CD4-positive, alpha-beta T cell treated with Interleukin-21 for 1 hour (primary cell): ENCODE results near the gene BLM.
"Not testable (repeated sequence)": the region's sequence is repeated elsewhere in the genome, so short reads cannot be mapped to it uniquely, and the experiment has no call there.

Source experiments
- DNase-seq: peaks from one replicate; pipeline ENCODE4 v3.0.0-alpha.2; 2020

BLM gene

DNA sequence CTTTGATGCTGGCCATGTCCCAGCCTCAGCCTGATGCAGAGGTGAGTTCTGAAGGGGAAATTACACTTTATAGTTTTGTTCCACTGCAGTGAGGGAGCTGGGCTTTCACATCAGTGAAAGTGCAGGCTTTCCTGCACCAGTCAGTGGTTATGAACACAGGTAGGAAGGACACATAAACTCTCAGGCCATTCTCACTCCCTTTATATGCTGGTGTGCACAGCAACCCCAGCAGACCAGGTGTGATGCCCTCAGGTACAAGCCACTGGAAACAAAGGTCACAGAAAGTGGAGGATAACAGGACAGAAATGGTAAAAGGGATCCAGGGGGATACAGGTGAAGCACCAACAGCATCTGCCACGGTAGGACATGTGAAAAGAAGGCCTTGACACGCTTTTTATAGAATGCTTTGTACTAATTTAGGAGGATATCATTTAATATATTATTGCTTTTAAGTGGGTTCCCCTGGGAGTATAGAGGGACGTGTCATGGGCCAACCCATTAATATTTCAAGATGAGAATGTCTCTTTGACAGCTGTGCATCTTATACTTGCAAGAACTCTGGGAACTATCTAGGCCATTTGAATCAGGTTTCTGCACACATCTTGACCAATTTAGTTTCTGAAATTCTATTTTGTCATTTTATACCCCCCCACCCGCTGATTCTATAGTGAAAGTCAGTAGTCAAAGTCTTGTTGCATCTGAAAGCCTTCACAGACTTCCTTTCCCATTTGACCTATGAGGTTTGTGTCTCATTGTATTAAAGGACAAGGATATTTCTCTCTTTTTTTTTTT, 25.0 kb upstream of the BLM start:
- DNase-seq, result no peak

DNA sequence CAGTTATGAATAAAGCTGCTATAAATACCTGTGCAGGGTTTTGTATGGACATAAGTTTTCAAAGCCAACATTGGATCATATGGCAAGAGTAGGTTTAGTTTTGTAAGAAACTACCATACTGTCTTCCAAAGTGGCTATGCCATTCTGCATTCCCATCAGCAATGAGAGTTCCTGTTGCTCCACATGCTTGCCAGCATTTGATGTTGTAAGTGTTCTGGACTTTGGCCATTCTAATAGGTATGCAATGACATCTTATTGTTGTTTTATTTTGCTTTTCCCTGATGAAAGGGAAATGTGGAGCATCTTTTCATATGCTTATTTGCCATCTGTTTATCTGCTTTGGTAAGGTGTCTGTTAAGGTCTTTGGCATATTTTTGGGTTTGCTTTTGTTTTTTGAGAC, 22.2 kb upstream of the BLM start:
- no peak for DNase-seq

DNA sequence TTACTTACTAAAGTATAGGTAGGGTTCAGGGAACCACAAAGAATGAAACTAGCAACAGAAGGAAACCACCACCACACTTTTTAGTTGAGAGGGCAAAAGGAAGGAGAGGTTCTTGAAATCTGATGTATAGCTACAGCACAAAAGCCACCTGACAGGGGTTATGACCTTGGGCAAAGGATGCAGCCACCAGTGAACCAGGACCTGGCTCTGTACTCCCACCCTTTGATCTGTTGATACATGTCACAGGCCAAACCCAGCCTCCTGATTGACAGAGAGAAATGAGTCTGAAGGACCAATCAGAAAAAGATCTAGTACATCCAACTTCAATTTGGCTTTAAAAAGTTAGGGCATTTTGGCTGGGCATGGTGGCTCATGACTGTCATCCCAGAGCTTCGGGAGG, 20.0 kb upstream of the BLM start:
- no peak for DNase-seq

DNA sequence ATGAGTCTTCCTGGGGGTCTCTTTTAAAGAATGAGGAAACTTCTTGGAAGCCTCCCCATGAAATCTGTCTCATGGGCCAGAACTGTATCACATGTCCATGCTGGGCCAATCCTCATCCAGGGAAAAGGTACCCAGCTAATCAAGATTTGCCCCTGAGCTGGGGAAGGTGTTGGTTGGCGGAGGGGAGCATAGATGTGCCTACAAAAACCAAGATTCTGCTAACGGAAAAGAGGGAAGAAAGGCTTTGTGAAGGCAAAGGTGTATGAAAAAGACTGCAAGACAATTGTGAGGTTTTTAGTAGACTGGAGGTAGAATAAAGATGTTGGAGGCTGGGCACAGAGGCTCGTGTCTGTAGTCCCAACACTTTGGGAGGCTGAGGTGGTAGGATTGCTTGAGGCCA, 18.5 kb upstream of the BLM start:
- no peak for DNase-seq

DNA sequence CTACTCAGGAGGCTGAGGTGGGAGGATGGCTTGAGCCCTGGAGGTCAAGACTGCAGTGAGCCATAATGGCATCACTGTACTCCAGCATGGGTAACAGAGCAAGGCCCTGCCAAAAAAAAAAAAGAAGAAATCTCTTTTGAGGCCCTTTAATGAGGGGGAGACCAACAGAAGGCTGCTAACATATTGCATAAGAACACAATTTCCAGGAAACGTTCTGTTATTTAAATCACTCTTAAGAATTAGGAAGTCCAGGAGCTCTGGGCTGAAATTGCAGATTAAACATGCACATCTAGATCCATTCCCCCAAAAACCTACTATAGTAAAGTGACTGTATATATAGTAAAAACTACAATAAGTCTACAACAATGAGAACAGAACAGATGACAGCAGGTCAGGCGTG, 16.1 kb upstream of the BLM start:
- DNase-seq, result no peak

DNA sequence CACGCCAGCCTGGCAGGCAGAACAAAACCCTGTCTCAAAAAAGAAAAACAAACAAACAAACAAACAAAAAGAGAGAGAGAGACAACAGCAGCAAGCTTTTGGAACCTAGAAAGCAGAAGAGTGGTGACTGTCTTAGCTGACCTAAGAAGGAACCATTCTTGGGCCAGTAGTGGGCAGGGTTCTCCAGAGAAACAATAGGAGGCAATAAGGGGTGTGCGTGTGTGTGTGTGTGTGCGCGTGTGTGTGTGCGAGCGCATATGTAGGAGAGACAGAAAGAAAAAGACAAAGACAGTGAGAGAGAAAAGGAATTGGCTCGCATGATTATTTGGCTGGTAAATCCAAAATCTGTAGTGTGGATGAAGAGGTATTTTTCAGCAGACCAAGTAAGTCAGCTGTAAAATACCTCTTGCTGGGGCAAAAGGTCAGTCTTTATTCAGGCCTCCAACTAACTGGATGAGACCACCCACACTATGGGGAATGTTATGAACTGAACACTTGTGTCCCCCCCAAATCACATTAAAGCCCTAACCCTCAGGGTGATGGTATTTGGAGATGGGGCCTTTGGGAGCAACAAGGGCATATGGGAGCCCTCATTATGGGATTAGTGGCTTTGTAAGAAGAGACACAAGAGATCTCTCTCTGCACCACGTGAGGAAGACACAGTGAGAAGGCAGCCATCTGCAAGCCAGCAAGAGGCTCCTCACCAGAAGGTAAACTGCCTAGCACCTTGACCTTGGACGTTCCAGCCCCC, 15.1 kb upstream of the BLM start:
- DNase-seq, result no peak

DNA sequence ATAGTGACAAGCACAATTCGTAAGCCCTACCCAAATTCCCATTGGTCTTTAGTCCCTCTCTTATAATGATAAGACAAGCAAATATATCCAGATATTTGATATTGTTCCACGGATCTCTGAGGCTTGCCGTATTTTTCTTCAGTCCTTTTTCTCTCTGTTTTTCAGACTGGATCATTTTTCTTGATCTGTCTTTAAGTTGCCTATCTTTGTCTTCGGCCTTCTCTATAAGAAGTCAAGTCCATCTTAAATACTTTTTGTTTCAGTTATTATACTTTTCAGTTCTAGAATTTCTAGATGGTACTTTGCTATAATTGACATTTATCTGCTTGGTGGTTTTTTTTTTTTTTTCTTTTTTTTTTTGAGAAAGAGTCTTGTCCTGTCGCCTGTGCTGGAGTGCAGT, 13.7 kb upstream of the BLM start:
- no peak for DNase-seq

DNA sequence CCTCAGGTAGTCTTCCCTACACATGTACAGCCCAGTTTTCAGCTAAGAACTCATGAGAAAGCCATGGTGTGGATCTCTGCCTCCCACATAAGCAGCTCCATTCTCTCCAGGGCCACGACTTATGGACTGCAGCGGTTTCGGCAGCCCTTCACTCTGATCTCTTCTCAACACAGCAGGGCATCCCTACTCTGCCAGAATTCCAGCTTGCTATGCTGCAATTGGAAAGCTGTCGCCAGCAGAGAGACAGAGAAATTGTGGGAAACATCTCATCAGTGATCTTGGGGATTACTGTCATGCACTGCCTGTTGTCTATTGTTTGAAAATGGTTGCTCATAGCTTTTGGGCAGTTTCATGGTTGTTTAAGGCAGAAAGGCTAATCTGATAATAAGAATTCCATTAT, 11.9 kb upstream of the BLM start:
- no peak for DNase-seq

DNA sequence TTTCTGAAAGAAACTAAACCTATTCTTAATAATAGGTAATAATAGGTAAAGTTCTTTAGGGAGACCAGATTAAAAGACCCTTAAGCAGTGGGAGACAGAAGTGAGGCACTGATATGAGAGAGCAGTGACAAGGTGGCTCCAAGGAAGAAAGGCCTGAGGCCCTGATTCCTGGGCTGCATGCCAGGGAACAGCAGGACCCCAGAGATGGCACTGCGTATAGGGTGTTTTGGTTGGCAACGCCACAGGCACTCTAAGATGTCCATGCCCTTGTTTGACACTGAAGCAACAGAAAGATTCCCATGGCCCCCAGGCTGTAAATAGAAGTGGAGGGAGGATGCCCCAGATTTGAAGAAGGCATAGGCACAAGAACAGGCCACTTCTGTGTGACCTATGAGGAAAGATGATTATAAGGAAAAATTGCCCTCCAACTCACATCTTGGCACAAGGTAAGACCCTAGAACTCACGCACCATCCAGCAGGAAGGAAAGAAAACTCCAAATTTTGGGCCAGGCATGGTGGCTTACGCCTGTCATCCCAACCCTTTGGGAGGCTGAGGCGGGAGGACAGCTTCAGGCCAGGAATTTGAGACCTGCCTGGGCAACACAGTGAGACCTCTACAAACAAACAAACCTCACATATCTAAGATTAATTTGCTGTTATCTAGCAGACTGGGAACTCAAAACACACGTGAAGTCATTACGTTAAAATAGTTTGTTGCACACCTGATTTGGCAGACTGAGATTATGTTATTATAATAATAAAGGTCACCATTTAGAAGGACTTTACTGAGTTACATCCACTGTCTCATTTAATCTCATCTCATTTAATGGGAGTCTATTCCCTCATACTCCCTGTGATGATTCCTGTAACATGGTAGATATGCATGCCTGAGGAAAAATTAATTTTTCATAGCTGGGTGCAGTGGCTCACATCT, 10.5 kb upstream of the BLM start:
- no peak for DNase-seq

DNA sequence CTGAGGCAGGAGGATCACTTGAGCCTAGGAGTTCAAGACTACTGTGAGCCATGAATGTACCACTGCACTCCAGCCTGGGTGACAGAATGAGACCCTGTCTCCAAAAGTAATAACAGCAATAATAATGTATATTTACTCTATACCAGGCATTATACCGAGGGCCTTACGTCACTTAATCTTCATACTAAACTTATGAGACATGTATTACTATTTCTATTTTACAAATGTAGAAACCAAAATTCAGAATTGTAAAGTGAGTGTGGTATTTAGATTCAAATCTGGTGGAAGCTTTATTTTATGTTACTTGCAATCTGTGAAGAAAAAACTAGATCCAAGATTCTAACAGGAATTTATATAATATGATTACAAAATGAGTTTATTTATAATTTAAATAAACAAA, 9.7 kb upstream of the BLM start:
- no peak for DNase-seq

DNA sequence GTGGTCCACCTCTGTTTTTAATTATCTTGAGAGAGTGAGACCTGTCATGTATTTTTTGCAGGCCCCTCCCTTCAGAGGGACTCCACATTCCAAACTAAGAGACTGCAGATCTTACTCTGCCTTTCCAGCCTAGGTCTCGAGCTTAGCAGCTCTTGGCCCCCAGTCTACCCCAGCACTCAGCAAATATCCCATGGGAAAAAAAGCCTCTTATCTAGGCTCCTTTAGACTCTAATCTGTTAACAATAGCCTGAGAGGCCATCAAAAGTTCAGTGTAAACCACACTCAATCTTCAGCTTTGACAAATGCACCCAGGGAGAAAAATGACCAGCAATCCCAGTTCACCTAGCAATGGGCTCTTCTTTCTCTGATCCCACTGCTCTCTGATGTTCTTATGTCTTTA, 8.6 kb upstream of the BLM start:
- no peak for DNase-seq

DNA sequence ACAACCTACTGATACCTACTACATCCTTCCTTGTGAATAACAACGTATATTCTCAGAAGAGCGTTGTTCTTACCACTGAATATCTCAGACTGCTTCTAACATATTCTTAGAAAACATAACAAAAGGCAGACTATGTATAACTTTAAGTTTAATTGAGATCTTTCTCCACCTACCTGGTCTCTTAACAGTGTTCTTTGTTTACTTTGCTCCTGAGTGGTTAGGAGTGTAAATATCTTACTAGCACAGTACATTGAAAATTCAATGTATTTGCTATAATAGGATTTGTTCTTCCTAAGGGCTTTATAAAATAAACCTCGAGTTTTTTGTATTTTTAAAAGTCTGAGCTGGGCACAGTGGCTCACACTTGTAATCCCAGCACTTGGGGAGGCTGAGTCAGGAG, 7.9 kb upstream of the BLM start:
- no peak for DNase-seq

DNA sequence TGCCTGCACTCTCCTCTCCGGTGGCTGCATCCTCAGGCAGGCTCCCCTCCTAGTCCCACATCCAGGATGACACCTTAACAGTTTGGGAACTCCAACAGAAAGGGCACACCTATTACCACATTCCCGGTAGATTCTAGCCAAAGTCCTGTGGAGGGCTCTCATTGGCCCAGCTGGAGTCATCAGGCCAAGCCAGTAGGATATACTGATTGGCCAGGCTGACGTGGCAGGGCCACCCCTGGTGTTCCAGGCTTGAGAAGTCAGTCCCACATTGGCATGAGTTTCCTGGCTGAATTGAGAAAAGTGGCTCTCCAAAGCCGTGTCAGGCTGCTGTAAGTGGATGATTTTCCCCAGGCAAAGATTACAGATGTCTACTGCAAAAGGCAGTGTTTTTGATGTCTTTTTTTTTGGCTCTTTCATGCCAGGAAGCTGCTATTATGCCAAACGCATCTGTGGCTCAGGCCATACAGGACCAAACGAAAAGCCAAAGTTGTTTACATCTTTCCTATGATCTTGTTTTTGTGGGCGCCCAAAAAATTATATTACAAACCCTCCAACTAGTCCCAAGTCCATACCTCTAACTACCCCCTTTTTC, 6.6 kb upstream of the BLM start:
- no peak for DNase-seq

DNA sequence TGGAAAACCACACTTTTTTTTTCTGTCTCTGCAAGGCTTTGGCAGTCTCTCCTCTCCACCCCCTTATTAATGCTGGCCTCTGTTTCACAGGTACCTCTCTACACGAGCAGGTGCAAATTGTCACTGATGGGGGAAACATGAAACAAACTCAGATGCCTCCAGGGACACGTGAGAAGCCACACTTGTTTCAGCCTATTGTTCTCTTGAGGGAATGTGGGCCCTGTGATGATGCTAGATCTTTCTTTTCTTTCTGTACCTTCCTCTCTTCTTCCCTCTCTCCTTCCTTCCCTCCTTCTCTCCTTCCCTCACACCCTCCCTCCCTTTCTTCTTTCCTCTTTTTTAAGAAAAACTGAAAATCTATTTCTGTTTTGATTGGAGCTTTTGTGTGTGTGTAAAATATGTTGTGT, 5.7 kb upstream of the BLM start:
- no peak for DNase-seq

DNA sequence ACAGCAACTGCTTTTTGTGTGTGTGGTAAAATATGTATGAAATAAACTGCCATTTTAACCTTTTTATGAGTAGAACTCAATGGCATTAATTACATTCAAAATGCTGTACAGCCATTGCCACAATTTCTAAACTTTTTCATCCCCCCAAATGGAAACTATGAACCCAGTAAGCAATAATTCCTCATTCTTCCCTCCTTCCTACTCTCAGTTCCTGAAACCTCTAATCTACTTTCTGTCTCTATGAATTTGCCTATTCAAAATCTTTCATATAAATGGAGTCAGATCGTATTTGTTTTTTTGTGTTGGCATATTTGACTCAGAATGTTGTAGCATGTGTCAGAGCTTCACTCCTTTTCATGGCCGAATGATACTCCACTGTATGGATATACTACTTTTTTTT, 5.3 kb upstream of the BLM start:
- DNase-seq, result no peak

DNA sequence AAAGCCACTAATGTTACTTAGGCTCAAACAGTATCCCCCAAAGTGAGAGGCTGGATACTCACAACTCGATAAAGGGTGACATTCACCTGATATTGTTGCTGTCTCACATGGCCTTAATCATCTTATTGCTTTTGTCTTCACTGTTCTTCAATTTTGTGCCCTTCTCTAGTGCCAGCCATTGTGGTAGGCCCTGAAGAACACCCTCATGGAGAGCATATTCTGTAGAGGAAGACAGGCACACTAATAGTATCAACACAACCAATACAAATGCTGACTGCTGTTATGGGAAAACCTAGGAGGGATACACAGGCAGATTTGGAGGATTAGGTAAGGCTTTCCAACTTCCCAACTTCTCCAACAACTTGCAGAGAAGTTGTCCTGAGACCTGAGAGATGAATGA, 4.1 kb upstream of the BLM start:
- no peak for DNase-seq

DNA sequence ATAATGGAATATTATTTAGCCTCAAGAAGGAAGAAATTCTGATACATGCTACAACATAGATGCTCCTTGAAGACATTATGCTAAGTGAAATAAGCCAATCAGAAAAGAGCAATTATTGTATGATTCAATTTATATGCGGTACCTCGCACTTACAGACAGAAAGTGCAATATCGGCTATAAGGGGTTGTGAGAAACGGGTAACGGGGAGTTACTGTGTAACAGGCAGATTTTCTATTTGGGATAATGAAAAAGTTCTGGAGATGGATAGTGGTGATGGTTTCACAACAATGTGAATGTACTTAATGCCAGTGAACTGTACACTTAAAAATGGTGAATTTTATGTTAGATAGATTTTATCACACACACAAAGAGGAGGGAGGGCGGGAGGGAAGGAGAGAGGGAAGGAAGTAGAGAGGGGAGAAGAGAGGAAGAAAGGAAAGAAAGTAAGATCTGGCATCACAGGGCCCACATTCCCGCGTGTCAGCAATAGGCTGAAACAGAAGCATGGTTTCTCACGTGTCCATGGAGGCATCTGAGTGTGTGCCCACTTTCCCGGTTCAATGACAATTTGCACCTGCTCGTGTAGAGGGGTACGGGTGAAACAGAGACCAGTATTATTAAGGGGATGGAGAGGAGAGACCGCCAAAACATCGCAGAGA, 700 bp upstream of the BLM start:
- no peak for DNase-seq

DNA sequence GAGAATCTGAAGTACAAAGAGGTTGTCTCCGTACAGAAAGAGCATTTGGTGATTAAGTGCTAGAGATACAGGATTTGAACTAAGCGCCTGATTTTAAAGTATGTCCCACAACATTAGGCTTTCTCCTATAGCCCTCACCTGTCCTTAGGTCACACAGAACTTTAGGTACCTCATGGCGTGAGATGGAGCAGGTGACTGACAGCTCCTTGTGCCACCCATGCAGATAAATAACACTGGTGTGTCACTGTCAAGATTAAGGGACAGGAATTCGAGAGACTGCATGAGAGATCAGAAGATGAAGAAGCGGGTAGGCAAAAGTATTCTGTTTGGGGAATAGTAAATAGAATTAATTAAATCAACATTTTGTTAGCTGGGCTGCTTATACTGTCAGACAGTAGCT, 1.1 kb downstream of the BLM start:
- no peak for DNase-seq

DNA sequence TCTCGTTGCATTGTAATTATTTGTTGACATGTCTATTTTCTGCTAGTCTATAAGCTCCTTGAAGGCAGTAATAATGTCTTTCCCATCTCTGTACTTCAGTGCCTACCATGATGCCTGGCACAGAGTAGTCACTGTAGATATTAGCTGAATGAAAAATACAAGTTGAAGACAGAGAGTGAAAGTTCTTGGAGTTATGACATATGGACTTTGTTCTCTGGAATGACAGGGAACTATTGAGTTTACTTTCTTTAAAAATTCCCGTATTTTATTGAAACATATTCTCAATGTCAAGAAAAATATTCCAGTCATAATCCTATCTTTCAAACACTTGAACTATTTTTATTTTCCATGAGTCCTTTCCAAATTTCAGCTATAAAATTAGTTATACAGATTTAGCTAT, 3.0 kb downstream of the BLM start:
- no peak for DNase-seq

DNA sequence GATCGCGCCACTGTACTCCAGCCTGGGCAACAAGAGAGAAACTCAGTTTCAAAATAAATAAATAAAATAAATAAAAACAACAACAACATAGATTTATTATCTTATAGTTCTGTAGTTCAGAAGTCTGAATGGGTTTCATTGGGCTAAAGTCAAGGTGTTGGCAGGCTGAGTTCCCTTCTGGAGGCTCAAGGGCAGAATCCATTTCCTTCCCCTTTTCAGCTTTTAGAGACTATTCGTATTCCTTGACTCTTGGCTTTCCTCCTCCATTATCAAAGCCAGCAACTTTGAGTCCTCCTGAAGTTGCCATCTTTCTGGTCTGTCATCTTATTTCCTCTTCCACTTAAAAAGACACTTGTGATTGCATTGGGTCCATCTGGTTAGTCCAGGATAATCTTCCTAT, 12.1 kb downstream of the BLM start:
- no peak for DNase-seq

DNA sequence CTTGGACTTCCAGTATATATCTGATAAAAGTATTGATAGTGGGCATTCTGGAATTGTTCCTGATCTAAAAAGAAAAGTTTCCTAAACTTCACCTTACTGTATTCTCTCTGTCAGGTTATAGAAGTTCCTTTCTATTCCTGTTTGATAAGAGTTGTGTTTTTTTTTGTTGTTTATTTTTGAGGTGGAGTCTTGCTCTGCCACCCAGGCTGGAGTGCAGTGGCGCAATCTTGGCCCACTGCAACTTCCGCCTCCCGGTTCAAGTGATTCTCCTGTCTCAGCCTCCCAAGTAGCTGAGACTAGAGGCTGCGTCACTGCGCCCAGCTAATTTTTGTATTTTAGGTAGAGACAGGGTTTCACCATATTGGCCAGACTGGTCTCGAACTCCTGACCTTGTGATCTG, 13.1 kb downstream of the BLM start:
- DNase-seq, result no peak

DNA sequence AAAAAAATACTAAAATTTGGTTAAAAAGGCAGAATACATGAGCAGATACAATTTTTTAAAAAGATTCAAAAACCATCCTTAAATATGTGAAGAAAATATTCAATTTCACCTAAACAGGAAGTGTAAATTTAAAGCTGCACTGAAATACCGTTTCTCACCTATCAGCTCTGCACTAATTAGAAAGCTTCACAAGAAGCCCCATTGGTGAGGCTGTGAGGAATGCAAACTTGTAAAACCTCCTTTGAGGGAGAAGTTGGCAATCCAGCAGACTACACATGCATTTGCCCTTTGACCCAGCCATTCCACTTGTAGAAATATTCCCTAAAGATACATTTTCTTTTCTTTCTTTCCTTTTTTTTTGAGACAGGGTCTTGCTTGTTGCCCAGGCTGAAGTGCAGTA, 18.8 kb downstream of the BLM start:
- no peak for DNase-seq

DNA sequence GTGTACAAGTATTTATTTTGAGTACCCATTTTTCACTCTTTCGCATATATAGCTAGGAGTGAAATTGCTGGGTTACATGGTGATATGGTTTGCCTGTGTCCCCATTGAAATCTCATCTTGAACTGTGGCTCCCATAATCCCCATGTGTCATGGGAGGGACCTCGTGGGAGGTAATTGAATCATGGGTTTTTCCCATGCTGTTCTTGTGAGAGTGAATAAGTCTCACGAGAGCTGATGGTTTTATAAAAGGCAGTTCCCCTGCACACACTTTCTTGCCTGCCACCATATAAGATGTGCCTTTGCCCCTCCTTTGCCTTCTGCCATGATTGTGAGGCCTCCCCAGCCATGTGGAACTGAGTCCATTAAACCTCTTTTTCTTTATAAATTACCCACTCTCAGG, 23.4 kb downstream of the BLM start:
- not testable (repeated sequence) for DNase-seq
